Activated T-helper 17 cell treated with anti-CD3 and anti-CD28 coated beads, Interleukin-2, amount 50 U/mL, for 72 hours (primary cell): ENCODE results near the gene ZNF555. TPM values are rescaled to one million over a fixed set of nuclear protein-coding genes. Genes with fewer than 3 reads are reported as not detected.
A peak's percentile ranks its signal among the peaks of the same experiment; 100 is the strongest.
"Not testable (repeated sequence)": the region's sequence is repeated elsewhere in the genome, so short reads cannot be mapped to it uniquely, and the experiment has no call there.

Experiments
- ATAC-seq: fragments of 150-1000 bp; cut with Tn5 transposase; replicated peaks from 2 replicates; pipeline ENCODE4 v1.10.0; 2021; ENCODE audit warnings: mild to moderate bottlenecking, moderate library complexity
- H3K27ac Mint-ChIP-seq: one replicate; pipeline ENCODE4 v1.8.0; 2022; ENCODE audit warnings: mixed read lengths
- H3K27me3 Mint-ChIP-seq: one replicate; pipeline ENCODE4 v1.8.0; 2022; ENCODE audit warnings: mixed read lengths
- H3K36me3 Mint-ChIP-seq: one replicate; pipeline ENCODE4 v1.8.0; 2022; ENCODE audit warnings: low read depth, mild to moderate bottlenecking, mixed read lengths
- H3K4me1 Mint-ChIP-seq: one replicate; pipeline ENCODE4 v1.8.0; 2022; ENCODE audit warnings: mixed read lengths
- H3K4me3 Mint-ChIP-seq: one replicate; pipeline ENCODE4 v1.8.0; 2022; ENCODE audit warnings: mild to moderate bottlenecking, mixed read lengths
- H3K9me3 Mint-ChIP-seq: one replicate; pipeline ENCODE4 v1.8.0; 2022; ENCODE audit warnings: mixed read lengths
- total RNA-seq, 2 donors: library from RNA; stranded (reverse); gene quantifications; one replicate each; pipeline ENCODE4 v1.2.3, GENCODE V29; 2022

ZNF555 gene
- total RNA-seq, 2 donors from 2014 or later: 1.3 to 4.5 TPM

DNA sequence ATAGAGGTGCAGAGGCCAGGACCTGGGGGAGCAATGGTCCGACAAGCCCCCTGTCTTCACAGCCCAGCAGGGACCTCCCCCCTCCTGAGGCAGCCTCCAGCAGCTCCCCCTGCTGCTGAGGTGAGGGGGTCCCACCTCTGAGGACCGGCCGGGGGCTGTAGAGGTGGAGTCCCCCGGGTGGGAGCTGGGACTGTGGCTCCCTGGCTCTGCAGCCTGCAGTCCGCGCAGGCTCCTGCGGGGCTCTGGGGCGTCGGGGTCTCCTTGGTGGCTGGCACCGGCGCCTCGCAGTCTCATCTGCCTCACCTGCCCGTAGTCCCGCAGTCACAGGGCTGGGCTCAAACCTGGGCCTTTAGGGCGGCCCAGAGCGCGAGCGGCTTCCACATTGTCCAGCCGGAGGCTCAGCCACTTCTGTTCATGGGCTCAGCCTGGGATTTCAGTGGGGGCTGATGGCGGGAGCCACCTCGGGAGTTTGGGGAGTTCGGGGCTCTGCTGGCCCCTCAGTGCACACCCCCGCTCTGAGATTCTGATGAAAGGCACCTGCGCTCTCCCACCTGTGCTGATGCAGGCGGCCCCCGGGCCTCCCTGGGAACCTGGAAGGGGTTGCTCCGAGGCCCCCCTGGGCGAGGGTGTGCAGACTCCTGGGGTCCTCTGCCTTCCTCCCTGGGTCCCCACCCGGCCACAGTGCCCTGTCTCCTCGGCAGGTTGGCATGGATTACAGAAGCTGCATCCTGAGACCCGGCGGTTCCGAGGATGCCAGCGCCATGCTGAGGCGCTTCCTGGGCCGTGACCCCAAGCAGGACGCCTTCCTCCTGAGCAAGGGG, 28.7 kb upstream of the ZNF555 start:
- Mint-ChIP-seq H3K36me3 (peaks cover 12% of the 10 kb centered on the region), H3K9me3 (no peaks in the 10 kb centered on the region), H3K27ac (no peak overlapping the region), H3K27me3 (no peaks in the 10 kb centered on the region), H3K4me1 (peaks cover 4% of the 10 kb centered on the region), H3K4me3 (no peak overlapping the region)
- no peak for ATAC-seq

- Mint-ChIP-seq H3K27ac (no peak overlapping the region), H3K27me3 (no peaks in the 10 kb centered on the region), H3K4me3 (no peak overlapping the region), H3K36me3 (peaks cover 12% of the 10 kb centered on the region), H3K4me1 (peaks cover 4% of the 10 kb centered on the region), H3K9me3 (no peaks in the 10 kb centered on the region)
- ATAC-seq: no peak
Measured at GRCh38 chr19:2813235-2814160, 27.8 kb upstream of the ZNF555 start.

DNA sequence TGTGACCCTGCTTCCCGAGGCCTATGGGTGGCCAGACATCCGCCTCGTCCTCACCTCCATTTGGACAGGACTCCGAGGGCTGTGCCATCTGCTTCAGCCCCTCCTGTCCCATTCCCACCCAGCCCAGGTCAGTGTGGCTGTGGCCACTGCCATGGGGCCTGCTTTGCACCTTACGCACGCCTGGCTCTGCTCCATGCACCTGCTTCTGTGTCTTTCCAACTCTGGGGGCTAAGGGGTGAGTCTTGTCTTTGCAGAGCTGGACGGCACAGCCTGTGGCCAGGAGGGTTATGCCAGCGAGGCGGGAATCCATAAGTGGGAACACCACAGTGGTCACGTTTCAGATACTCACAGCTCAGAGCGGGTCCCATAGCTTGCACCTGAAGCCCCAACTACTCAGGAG, 26.8 kb upstream of the ZNF555 start:
- ATAC-seq: no peak
- H3K27me3 Mint-ChIP-seq: no peaks in the 10 kb centered on the region
- H3K9me3 Mint-ChIP-seq: no peaks in the 10 kb centered on the region
- H3K4me1 Mint-ChIP-seq: peaks cover 4% of the 10 kb centered on the region
- no peak overlapping the region for H3K4me3 Mint-ChIP-seq
- peaks cover 3% of the 10 kb centered on the region for H3K36me3 Mint-ChIP-seq
- H3K27ac Mint-ChIP-seq: no peak overlapping the region

DNA sequence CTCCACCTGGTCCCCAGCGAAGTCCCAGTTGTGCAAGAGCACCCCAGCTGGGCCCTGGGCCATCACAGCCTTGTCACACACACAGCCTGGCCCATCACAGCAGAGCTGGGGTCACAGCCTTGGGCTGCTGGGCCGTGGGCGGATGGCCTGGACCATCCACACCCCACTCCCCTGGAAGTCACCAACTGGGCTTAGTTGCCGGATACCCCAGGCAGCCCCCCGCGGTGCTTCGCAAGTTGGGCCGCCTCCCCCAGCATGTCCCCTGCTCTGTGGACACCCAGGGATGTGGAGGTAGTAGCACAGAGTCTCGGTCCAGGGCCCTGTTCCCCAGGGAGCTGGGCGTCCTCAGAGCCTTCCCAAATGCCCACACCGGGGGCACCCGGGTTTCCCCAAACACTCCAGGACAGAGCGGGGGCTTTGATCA, 26.1 kb upstream of the ZNF555 start:
- Mint-ChIP-seq H3K36me3 (no peaks in the 10 kb centered on the region), H3K27ac (no peak overlapping the region), H3K9me3 (no peaks in the 10 kb centered on the region), H3K4me3 (no peak overlapping the region), H3K4me1 (peaks cover 4% of the 10 kb centered on the region), H3K27me3 (no peaks in the 10 kb centered on the region)
- ATAC-seq: no peak

- H3K9me3 Mint-ChIP-seq: no peaks in the 10 kb centered on the region
- H3K27ac Mint-ChIP-seq: no peak overlapping the region
- H3K36me3 Mint-ChIP-seq: no peaks in the 10 kb centered on the region
- no peaks in the 10 kb centered on the region for H3K27me3 Mint-ChIP-seq
- no peak overlapping the region for H3K4me3 Mint-ChIP-seq
- H3K4me1 Mint-ChIP-seq: peaks cover 4% of the 10 kb centered on the region
- no peak for ATAC-seq
Measured at GRCh38 chr19:2815923-2816322, 25.4 kb upstream of the ZNF555 start.

GRCh38 chr19:2816641-2817040, 24.6 kb upstream of the ZNF555 start:
- H3K4me1 Mint-ChIP-seq: peaks cover 4% of the 10 kb centered on the region
- H3K27ac Mint-ChIP-seq: no peak overlapping the region
- ATAC-seq: no peak
- no peaks in the 10 kb centered on the region for H3K36me3 Mint-ChIP-seq
- no peaks in the 10 kb centered on the region for H3K27me3 Mint-ChIP-seq
- H3K9me3 Mint-ChIP-seq: no peaks in the 10 kb centered on the region
- no peak overlapping the region for H3K4me3 Mint-ChIP-seq

DNA sequence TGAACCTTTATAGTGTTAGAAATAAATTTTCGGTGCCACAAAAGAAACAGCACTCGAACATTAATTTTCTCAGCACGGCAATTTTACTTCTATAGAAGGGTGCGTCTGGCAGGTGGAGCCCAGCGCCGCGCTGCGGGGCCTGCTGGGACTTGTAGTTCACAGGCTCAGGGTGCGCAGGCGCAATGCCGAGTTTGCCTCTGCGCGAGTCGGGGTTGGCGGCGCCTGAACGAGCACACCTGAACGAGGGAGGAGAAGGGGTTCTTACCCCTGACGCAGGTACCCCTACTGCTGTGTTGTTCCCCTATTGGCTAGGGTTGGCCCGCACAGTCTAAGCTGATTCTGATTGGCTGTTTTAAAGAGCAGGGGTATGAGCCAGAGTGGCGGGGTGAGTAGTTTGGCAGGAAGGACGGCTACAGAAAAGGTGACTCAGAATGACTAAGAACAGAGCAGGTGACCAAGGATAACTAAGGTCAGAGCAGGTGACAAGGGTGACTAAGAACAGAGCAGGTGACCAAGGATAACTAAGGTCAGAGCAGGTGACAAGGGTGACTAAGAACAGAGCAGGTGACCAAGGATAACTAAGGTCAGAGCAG, 23.9 kb upstream of the ZNF555 start:
- H3K27me3 Mint-ChIP-seq, H3K9me3 Mint-ChIP-seq, H3K36me3 Mint-ChIP-seq, H3K4me1 Mint-ChIP-seq, H3K4me3 Mint-ChIP-seq, ATAC-seq: not testable (repeated sequence)
- peak overlapping the region; percentile 75 for H3K27ac Mint-ChIP-seq

DNA sequence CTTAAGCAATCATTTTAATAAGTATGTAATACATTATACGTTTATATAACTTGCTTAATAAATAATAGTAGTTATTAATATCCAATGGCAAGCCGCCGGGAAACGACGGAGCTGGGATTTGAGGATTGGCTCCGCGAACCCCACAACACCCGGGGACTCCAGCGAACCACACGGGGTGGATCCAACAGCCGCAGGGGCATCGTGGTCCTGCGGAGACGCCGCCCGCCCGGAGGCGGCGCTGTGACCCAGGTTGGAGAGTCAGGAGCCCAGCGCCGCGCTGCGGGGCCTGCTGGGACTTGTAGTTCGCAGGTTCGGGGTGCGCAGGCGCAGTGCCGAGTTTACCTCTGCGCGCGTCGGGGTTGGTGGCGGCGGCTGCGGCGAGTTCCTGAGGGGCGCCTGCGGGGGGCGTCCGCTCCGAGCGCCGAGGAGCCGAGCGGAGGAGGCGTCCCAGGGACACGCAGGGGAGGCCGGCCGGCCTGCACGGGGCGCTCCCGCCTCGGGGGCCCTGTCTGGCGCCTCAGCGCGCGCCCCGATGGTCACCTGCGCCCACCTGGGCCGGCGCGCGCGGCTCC, 21.6 kb upstream of the ZNF555 start, which contains the start of gene ZNF554:
TSS of gene ZNF554 (plus strand) at position 329 of the 572 bp plus-strand sequence. CDS start at position 533, 204 bp downstream.
- peak; percentile 99 for ATAC-seq
- Mint-ChIP-seq H3K27ac (no peak within 1 kb of the TSS), H3K9me3 (no peaks in the 10 kb centered on the region), H3K4me1 (peaks cover 4% of the 10 kb centered on the region), H3K27me3 (no peaks in the 10 kb centered on the region), H3K36me3 (no peaks in the 10 kb centered on the region), H3K4me3 (peak within 1 kb of the TSS; percentile 64)

- Mint-ChIP-seq H3K36me3 (no peaks in the 10 kb centered on the region), H3K4me1 (peaks cover 4% of the 10 kb centered on the region), H3K27ac (no peak overlapping the region), H3K9me3 (no peaks in the 10 kb centered on the region), H3K27me3 (no peaks in the 10 kb centered on the region), H3K4me3 (peak overlapping the region; percentile 64)
- ATAC-seq: peak; percentile 7
Measured at GRCh38 chr19:2820112-2820702, 21.1 kb upstream of the ZNF555 start.

GRCh38 chr19:2822846-2823245, 18.4 kb upstream of the ZNF555 start:
- Mint-ChIP-seq H3K27ac (no peak overlapping the region), H3K4me3 (no peak overlapping the region), H3K9me3 (no peaks in the 10 kb centered on the region), H3K4me1 (no peaks in the 10 kb centered on the region), H3K36me3 (no peaks in the 10 kb centered on the region), H3K27me3 (no peaks in the 10 kb centered on the region)
- ATAC-seq: no peak

- Mint-ChIP-seq H3K4me1 (no peaks in the 10 kb centered on the region), H3K4me3 (no peak overlapping the region), H3K27me3 (no peaks in the 10 kb centered on the region), H3K27ac (no peak overlapping the region), H3K9me3 (no peaks in the 10 kb centered on the region), H3K36me3 (no peaks in the 10 kb centered on the region)
- ATAC-seq: no peak
Measured at GRCh38 chr19:2823646-2824045, 17.6 kb upstream of the ZNF555 start.

- no peak for ATAC-seq
- H3K27ac Mint-ChIP-seq: no peak overlapping the region
- H3K27me3 Mint-ChIP-seq: no peaks in the 10 kb centered on the region
- no peak overlapping the region for H3K4me3 Mint-ChIP-seq
- H3K9me3 Mint-ChIP-seq: no peaks in the 10 kb centered on the region
- H3K4me1 Mint-ChIP-seq: no peaks in the 10 kb centered on the region
- H3K36me3 Mint-ChIP-seq: no peaks in the 10 kb centered on the region
Measured at GRCh38 chr19:2824129-2824528, 17.1 kb upstream of the ZNF555 start.

GRCh38 chr19:2827022-2827421, 14.3 kb upstream of the ZNF555 start:
- Mint-ChIP-seq H3K27ac (no peak overlapping the region), H3K27me3 (no peaks in the 10 kb centered on the region), H3K9me3 (no peaks in the 10 kb centered on the region), H3K4me3 (no peak overlapping the region), H3K4me1 (no peaks in the 10 kb centered on the region), H3K36me3 (no peaks in the 10 kb centered on the region)
- ATAC-seq: no peak
